Measurements from ENCODE around the gene KLHL1. TPM values are rescaled to one million over a fixed set of nuclear protein-coding genes. Genes with fewer than 3 reads are reported as not detected.

The KLHL1 gene
- total RNA-seq, 1 experiment from 2014 or later: not detected

- no peak overlapping the region for H3K27ac ChIP-seq (ENCODE audit: low read length)
- no peaks in the 10 kb centered on the region for H3K27me3 ChIP-seq (ENCODE audit: control insufficient read depth, insufficient read depth, low read length)
- no peaks in the 10 kb centered on the region for H3K9me3 ChIP-seq (ENCODE audit: control insufficient read depth, insufficient read depth, low read depth, low read length)
- ChIA-PET CTCF (no interaction called here), POLR2A (no interaction called here)
- DNase-seq (ENCODE audit: low read depth, low spot score): no peak
- no peaks in the 10 kb centered on the region for H3K36me3 ChIP-seq (ENCODE audit: control insufficient read depth, insufficient read depth, low read length)
- in situ Hi-C loops (cut with HindIII; ENCODE audit: low pct_unique_long_range_greater_than_20kb, low sequenced_read_pairs): no loop called here
- BruUV-seq (replicated peaks): no TSS peak
- ATAC-seq: no peak
- TF ChIP-seq TCF7L2 (IDR thresholded peaks at IDR 0.05; ENCODE audit: low read depth, low read length) (no peak), SIN3A (IDR thresholded peaks at IDR 0.05; ENCODE audit: borderline replicate concordance, insufficient read depth, low read depth, low read length) (no peak), POLR2AphosphoS5 (IDR thresholded peaks at IDR 0.05; ENCODE audit: low read depth, low read length) (no peak)
- TF ChIP-seq, protein P1, sequence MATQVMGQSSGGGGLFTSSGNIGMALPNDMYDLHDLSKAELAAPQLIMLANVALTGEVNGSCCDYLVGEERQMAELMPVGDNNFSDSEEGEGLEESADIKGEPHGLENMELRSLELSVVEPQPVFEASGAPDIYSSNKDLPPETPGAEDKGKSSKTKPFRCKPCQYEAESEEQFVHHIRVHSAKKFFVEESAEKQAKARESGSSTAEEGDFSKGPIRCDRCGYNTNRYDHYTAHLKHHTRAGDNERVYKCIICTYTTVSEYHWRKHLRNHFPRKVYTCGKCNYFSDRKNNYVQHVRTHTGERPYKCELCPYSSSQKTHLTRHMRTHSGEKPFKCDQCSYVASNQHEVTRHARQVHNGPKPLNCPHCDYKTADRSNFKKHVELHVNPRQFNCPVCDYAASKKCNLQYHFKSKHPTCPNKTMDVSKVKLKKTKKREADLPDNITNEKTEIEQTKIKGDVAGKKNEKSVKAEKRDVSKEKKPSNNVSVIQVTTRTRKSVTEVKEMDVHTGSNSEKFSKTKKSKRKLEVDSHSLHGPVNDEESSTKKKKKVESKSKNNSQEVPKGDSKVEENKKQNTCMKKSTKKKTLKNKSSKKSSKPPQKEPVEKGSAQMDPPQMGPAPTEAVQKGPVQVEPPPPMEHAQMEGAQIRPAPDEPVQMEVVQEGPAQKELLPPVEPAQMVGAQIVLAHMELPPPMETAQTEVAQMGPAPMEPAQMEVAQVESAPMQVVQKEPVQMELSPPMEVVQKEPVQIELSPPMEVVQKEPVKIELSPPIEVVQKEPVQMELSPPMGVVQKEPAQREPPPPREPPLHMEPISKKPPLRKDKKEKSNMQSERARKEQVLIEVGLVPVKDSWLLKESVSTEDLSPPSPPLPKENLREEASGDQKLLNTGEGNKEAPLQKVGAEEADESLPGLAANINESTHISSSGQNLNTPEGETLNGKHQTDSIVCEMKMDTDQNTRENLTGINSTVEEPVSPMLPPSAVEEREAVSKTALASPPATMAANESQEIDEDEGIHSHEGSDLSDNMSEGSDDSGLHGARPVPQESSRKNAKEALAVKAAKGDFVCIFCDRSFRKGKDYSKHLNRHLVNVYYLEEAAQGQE (IDR thresholded peaks at IDR 0.05; ENCODE audit: insufficient read depth in 1 of 2, low read depth in 2 of 2, low read length in 1 of 2): no peak
- TF ChIP-seq, protein P2, sequence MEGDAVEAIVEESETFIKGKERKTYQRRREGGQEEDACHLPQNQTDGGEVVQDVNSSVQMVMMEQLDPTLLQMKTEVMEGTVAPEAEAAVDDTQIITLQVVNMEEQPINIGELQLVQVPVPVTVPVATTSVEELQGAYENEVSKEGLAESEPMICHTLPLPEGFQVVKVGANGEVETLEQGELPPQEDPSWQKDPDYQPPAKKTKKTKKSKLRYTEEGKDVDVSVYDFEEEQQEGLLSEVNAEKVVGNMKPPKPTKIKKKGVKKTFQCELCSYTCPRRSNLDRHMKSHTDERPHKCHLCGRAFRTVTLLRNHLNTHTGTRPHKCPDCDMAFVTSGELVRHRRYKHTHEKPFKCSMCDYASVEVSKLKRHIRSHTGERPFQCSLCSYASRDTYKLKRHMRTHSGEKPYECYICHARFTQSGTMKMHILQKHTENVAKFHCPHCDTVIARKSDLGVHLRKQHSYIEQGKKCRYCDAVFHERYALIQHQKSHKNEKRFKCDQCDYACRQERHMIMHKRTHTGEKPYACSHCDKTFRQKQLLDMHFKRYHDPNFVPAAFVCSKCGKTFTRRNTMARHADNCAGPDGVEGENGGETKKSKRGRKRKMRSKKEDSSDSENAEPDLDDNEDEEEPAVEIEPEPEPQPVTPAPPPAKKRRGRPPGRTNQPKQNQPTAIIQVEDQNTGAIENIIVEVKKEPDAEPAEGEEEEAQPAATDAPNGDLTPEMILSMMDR (IDR thresholded peaks at IDR 0.05): no peak
- H3K4me1 ChIP-seq (ENCODE audit: control insufficient read depth, insufficient read depth, low read length): no peaks in the 10 kb centered on the region
- intact Hi-C loops (cut with micrococcal nuclease; ENCODE audit: unreplicated experiment): no loop called here
- no peak overlapping the region for H3K4me3 ChIP-seq (ENCODE audit: low read depth in 2 of 2, low read length in 2 of 2)
Observed at GRCh38 chr13:70014337-70014736, 93.9 kb downstream of the KLHL1 start.

- H3K4me1 ChIP-seq (ENCODE audit: control insufficient read depth, insufficient read depth, low read length): no peaks in the 10 kb centered on the region
- in situ Hi-C loops (cut with HindIII; ENCODE audit: low pct_unique_long_range_greater_than_20kb, low sequenced_read_pairs) (no loop called here), intact Hi-C loops (cut with micrococcal nuclease; ENCODE audit: unreplicated experiment) (no loop called here)
- no peaks in the 10 kb centered on the region for H3K36me3 ChIP-seq (ENCODE audit: control insufficient read depth, insufficient read depth, low read length)
- H3K27me3 ChIP-seq (ENCODE audit: control insufficient read depth, insufficient read depth, low read length): no peaks in the 10 kb centered on the region
- BruUV-seq (replicated peaks): no TSS peak
- TF ChIP-seq SIN3A (IDR thresholded peaks at IDR 0.05; ENCODE audit: borderline replicate concordance, insufficient read depth, low read depth, low read length): no peak
- no peak for TF ChIP-seq POLR2AphosphoS5 (IDR thresholded peaks at IDR 0.05; ENCODE audit: low read depth, low read length)
- no peak for TF ChIP-seq TCF7L2 (IDR thresholded peaks at IDR 0.05; ENCODE audit: low read depth, low read length)
- TF ChIP-seq, protein P1 (IDR thresholded peaks at IDR 0.05; ENCODE audit: insufficient read depth in 1 of 2, low read depth in 2 of 2, low read length in 1 of 2): no peak
- TF ChIP-seq, protein P2 (IDR thresholded peaks at IDR 0.05): no peak
- no peaks in the 10 kb centered on the region for H3K9me3 ChIP-seq (ENCODE audit: control insufficient read depth, insufficient read depth, low read depth, low read length)
- H3K4me3 ChIP-seq (ENCODE audit: low read depth in 2 of 2, low read length in 2 of 2): peak overlapping the region in 1 of 2 experiments; percentile 29; a peak in 2 of 4 replicates
- no peak overlapping the region for H3K27ac ChIP-seq (ENCODE audit: low read length)
- ChIA-PET CTCF (no interaction called here), POLR2A (no interaction called here)
- DNase-seq (ENCODE audit: low read depth, low spot score): no peak
- ATAC-seq: no peak
Observed at GRCh38 chr13:69999875-70000274, 108.4 kb downstream of the KLHL1 start.

All from Panc1 (cell line).